Testis (tissue), 3 donors: ENCODE results near the gene SLK. TPM values are rescaled to one million over a fixed set of nuclear protein-coding genes. Genes with fewer than 3 reads are reported as not detected.

Experiments
- DNase-seq: peaks from one replicate; pipeline ENCODE4 v3.0.0-alpha.2; 2019
- H3K27ac ChIP-seq, 2 donors: fragments of 200-600 bp; sonication (generic); one replicate each; pipeline ENCODE4 v1.5.1; 2019
- H3K27me3 ChIP-seq: fragments of 200-600 bp; sonication (generic); one replicate; pipeline ENCODE4 v1.5.1; 2019
- H3K36me3 ChIP-seq: fragments of 200-600 bp; sonication (generic); one replicate; pipeline ENCODE4 v1.5.1; 2017; ENCODE audit warnings: low read depth; ENCODE audit errors: missing control alignments
- H3K4me1 ChIP-seq: fragments of 200-600 bp; sonication (generic); one replicate; pipeline ENCODE4 v1.5.1; 2019
- H3K4me3 ChIP-seq, 2 donors: fragments of 200-600 bp; sonication (generic); one replicate each; pipeline ENCODE4 v1.5.1; 2017 to 2019
- H3K9me3 ChIP-seq: fragments of 200-600 bp; sonication (generic); one replicate; pipeline ENCODE4 v1.5.1; 2017
- CTCF ChIP-seq, 3 experiments: fragments of 450-650 bp in 2 of 3; fragments of 200-600 bp in 1 of 3; sonication (generic) in 1 of 3; IDR thresholded peaks; one replicate each; pipeline ENCODE4 v1.5.1; 2016 to 2019; ENCODE audit warnings: antibody characterized with exemption in 3 of 3, mild to moderate bottlenecking in 2 of 3, moderate library complexity in 1 of 3
- POLR2A ChIP-seq: fragments of 450-650 bp; IDR thresholded peaks from one replicate; pipeline ENCODE4 v1.6.1; 2017; ENCODE audit warnings: antibody characterized with exemption, mild to moderate bottlenecking, moderate library complexity
- WGBS, 2 donors: methylation state at CpG; one replicate each; pipeline ENCODE4 v1.1.5; 2018; 5-methylcytosine and 5-hydroxymethylcytosine counted together
- intact Hi-C: fragments of 100-400 bp; cut with DNase I; formaldehyde crosslinking; loops from one replicate; pipeline ENCODE4 v1.15.1; 2023; ENCODE audit warnings: low total_unique reads
- polyA plus RNA-seq: library from polyadenylated mRNA; stranded (reverse); fragments of 350-450 nt; fragmentation: Illumina TruSeq; extraction: RNeasy Lipid Tissue Mini Kit (QIAGEN cat#74804); gene quantifications from one replicate; pipeline ENCODE4 v1.2.3, GENCODE V29; 2014; ENCODE audit warnings: low read depth, low replicate concordance; ENCODE audit not compliant: insufficient read depth
- total RNA-seq, 2 donors: library from RNA; depleted of rRNA; stranded (reverse); fragments of >200 nt; gene quantifications; one replicate each; pipeline ENCODE4 v1.2.3, GENCODE V29; 2016

Gene SLK
- total and polyA plus RNA-seq, 3 donors from 2014 or later = 10.7 to 59.4 (median 57.7) TPM

- TF ChIP-seq POLR2A (no peak), CTCF (IDR thresholded peaks at IDR 0.05) (no peak)
- H3K9me3 ChIP-seq = no peaks in the 10 kb centered on the region
- intact Hi-C loops = no loop called here
- H3K4me1 ChIP-seq = no peaks in the 10 kb centered on the region
- H3K27me3 ChIP-seq = no peaks in the 10 kb centered on the region
- no peak overlapping the region for H3K4me3 ChIP-seq
- no peak overlapping the region for H3K27ac ChIP-seq
- WGBS, 2 donors = 91 to 92% methylated on average over 6 of the region's 6 CpGs
- no peak for DNase-seq
- no peaks in the 10 kb centered on the region for H3K36me3 ChIP-seq
Observed at GRCh38 chr10:104018471-104018870, 51.5 kb downstream of the SLK start.

GRCh38 chr10:104020020-104020419 is 53.1 kb downstream of the SLK start:
- Histone ChIP-seq H3K27ac (no peak overlapping the region), H3K4me3 (no peak overlapping the region), H3K27me3 (no peaks in the 10 kb centered on the region), H3K4me1 (no peaks in the 10 kb centered on the region), H3K36me3 (no peaks in the 10 kb centered on the region), H3K9me3 (no peaks in the 10 kb centered on the region)
- 100% methylated on average over 1 of the region's 1 CpG for whole genome bisulfite sequencing, 2 donors
- no peak for DNase-seq
- TF ChIP-seq CTCF (IDR thresholded peaks at IDR 0.05) (no peak), POLR2A (no peak)
- intact Hi-C loops = no loop called here

- WGBS, 2 donors = 92 to 95% methylated on average over 1 of the region's 1 CpG
- intact Hi-C loops = no loop called here
- Histone ChIP-seq H3K27ac (no peak overlapping the region), H3K4me3 (no peak overlapping the region), H3K27me3 (no peaks in the 10 kb centered on the region), H3K4me1 (no peaks in the 10 kb centered on the region), H3K9me3 (no peaks in the 10 kb centered on the region), H3K36me3 (no peaks in the 10 kb centered on the region)
- DNase-seq = no peak
- TF ChIP-seq POLR2A = no peak
- TF ChIP-seq CTCF (IDR thresholded peaks at IDR 0.05) = no peak
Observed at GRCh38 chr10:104021246-104021645, 54.3 kb downstream of the SLK start.

- no peak for DNase-seq
- intact Hi-C loops = no loop called here
- 91 to 95% methylated on average over 5 of the region's 5 CpGs for WGBS, 2 donors
- Histone ChIP-seq H3K4me1 (no peaks in the 10 kb centered on the region), H3K9me3 (no peaks in the 10 kb centered on the region), H3K4me3 (no peak overlapping the region), H3K27ac (no peak overlapping the region), H3K36me3 (no peaks in the 10 kb centered on the region), H3K27me3 (no peaks in the 10 kb centered on the region)
- no peak for TF ChIP-seq CTCF (IDR thresholded peaks at IDR 0.05)
- no peak for TF ChIP-seq POLR2A
Observed at GRCh38 chr10:104022026-104022425, 55.1 kb downstream of the SLK start.

GRCh38 chr10:104025524-104025923 is 58.6 kb downstream of the SLK start:
- no peak for DNase-seq
- Histone ChIP-seq H3K9me3 (no peaks in the 10 kb centered on the region), H3K27me3 (no peaks in the 10 kb centered on the region), H3K4me1 (no peaks in the 10 kb centered on the region), H3K36me3 (no peaks in the 10 kb centered on the region), H3K27ac (no peak overlapping the region), H3K4me3 (no peak overlapping the region)
- intact Hi-C loops = no loop called here
- TF ChIP-seq CTCF (IDR thresholded peaks at IDR 0.05) (no peak), POLR2A (no peak)
- WGBS, 2 donors = 77 to 82% methylated on average over 5 of the region's 5 CpGs
